HEK293T (cell line): Measurements from ENCODE around the gene FAM200B.

ENCODE experiments used
- CTCF ChIA-PET: fragments of 350-600 bp; formaldehyde crosslinking; extraction: SDS; loops from one replicate; lab custom pipeline; 2021; ENCODE audit warnings: antibody characterized with exemption, inconsistent platforms; lab: Yijun Ruan, JAX
- POLR2A ChIA-PET: fragments of 350-600 bp; formaldehyde crosslinking; extraction: SDS; loops from one replicate; lab custom pipeline; 2020; ENCODE audit warnings: antibody characterized with exemption, inconsistent platforms; lab: Yijun Ruan, JAX
- DNase-seq: peaks from one replicate; pipeline ENCODE4 v3.0.0; 2012; ENCODE audit warnings: mixed read lengths; ENCODE audit errors: extremely low spot score
- ARNT ChIP-seq: fragments of 450-650 bp; IDR thresholded peaks from 2 replicates; pipeline ENCODE4 v1.6.1; 2017; ENCODE audit warnings: mild to moderate bottlenecking
- BHLHE40 ChIP-seq: fragments of 450-650 bp; IDR thresholded peaks from 2 replicates; pipeline ENCODE4 v1.6.1; 2016; ENCODE audit warnings: mild to moderate bottlenecking, moderate library complexity, borderline replicate concordance
- CTBP1 ChIP-seq: fragments of 450-650 bp; IDR thresholded peaks from 2 replicates; pipeline ENCODE4 v1.6.1; 2016; ENCODE audit warnings: borderline replicate concordance
- ELF4 ChIP-seq: fragments of 450-650 bp; IDR thresholded peaks from 2 replicates; pipeline ENCODE4 v1.6.1; 2017; ENCODE audit warnings: antibody characterized with exemption
- FOXA1 ChIP-seq: fragments of 450-650 bp; IDR thresholded peaks from 2 replicates; pipeline ENCODE4 v1.6.1; 2016; ENCODE audit warnings: mild to moderate bottlenecking
- FOXK2 ChIP-seq: fragments of 450-650 bp; IDR thresholded peaks from 2 replicates; pipeline ENCODE4 v1.6.1; 2016; ENCODE audit warnings: mild to moderate bottlenecking
- FOXM1 ChIP-seq: fragments of 450-650 bp; IDR thresholded peaks from 2 replicates; pipeline ENCODE4 v1.6.1; 2017; ENCODE audit warnings: mild to moderate bottlenecking, borderline replicate concordance
- HDGF ChIP-seq: fragments of 450-650 bp; IDR thresholded peaks from 2 replicates; pipeline ENCODE4 v1.6.1; 2017; ENCODE audit warnings: antibody characterized with exemption, borderline replicate concordance
- L3MBTL2 ChIP-seq: fragments of 450-650 bp; conservative IDR thresholded peaks from 2 replicates; pipeline ENCODE4 v1.6.1; 2016; ENCODE audit warnings: mild to moderate bottlenecking
- LEF1 ChIP-seq: fragments of 450-650 bp; IDR thresholded peaks from 2 replicates; pipeline ENCODE4 v1.6.1; 2017; ENCODE audit warnings: mild to moderate bottlenecking, borderline replicate concordance
- NFRKB ChIP-seq: fragments of 450-650 bp; IDR thresholded peaks from 2 replicates; pipeline ENCODE4 v1.6.1; 2016; ENCODE audit warnings: mild to moderate bottlenecking, moderate library complexity
- SP1 ChIP-seq: fragments of 450-650 bp; IDR thresholded peaks from 2 replicates; pipeline ENCODE4 v1.6.1; 2017
- SUZ12 ChIP-seq: fragments of 450-650 bp; IDR thresholded peaks from 2 replicates; pipeline ENCODE4 v1.6.1; 2016; ENCODE audit warnings: mild to moderate bottlenecking
- TARDBP ChIP-seq: fragments of 450-650 bp; IDR thresholded peaks from 2 replicates; pipeline ENCODE4 v1.6.1; 2016
- ZNF384 ChIP-seq: fragments of 450-650 bp; IDR thresholded peaks from 2 replicates; pipeline ENCODE4 v1.6.1; 2016
- TF ChIP-seq, protein P1 (sequence below): fragments of 450-650 bp; IDR thresholded peaks from 2 replicates; pipeline ENCODE4 v1.6.1; 2016

Gene FAM200B

DNA sequence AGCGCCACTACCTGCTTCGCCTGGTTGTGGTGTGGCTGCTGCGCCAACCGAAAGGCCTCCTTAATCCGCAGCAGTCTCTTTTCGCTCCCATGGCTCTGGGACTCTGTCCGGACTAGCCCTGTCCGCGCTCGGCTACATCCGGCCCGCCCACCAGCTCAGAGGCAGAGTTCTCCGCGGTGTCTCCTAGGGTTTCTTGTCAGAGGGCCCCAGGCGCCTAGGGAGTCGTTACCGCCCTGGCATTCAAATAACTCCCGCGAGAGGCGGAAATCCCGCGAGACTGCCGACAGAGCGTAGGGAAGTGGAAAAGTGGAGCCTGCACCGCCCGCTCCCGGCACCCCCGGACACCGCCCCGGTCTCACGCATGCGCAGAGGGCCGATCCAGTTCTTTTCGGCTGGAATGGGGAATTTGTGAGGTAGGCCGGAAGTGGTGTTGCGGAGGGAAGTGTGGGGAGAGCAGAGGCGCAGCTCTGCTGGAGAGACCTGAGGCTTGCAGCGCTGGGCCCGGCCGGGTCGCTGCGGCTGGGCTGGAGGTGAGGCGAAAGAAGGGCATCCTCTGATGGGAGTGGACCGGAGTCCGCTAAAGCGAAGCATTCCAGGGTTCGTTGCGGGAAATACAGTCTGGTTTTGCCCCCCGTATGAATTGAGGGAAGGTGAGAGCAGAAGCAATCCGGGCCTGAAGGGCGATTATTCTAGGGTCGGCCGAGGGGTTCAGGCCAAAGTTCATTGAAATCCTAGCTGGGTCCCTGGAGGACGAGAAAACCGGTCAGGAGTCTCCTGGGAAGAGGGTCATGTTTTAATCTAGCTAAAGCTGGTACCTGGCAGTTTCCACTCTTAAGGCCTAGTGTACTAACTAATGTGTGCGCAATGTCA lies at the start of gene FAM200B:
Gene FAM200B (plus strand): TSS at position 456 of the 870 bp plus-strand sequence. CDS start 5,151 bp downstream, outside the sequence.
- CTCF ChIA-PET: no interaction called here
- peak; percentile 99 for DNase-seq
- TF ChIP-seq FOXM1 (peak; percentile 88; the same call in 1 of the 2 replicates), FOXK2 (no peak), HDGF (no peak), ELF4 (peak; percentile 83), LEF1 (no peak), BHLHE40 (no peak), TARDBP (no peak), SUZ12 (no peak), ARNT (no peak), SP1 (peak; percentile 88), CTBP1 (no peak), L3MBTL2 (no peak), ZNF384 (no peak), NFRKB (no peak), FOXA1 (no peak)
- TF ChIP-seq, protein P1, sequence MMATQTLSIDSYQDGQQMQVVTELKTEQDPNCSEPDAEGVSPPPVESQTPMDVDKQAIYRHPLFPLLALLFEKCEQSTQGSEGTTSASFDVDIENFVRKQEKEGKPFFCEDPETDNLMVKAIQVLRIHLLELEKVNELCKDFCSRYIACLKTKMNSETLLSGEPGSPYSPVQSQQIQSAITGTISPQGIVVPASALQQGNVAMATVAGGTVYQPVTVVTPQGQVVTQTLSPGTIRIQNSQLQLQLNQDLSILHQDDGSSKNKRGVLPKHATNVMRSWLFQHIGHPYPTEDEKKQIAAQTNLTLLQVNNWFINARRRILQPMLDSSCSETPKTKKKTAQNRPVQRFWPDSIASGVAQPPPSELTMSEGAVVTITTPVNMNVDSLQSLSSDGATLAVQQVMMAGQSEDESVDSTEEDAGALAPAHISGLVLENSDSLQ: peak; percentile 56
- POLR2A ChIA-PET: interaction anchor here (0.6 to 2.8 kb wide), 10 partner anchors 9 to 105 kb away, joined by 3 to 36 read pairs (median 3); partner anchors contain the start of gene FBXL5

- no peak for TF ChIP-seq TARDBP
- no peak for TF ChIP-seq ELF4
- TF ChIP-seq SUZ12: no peak
- TF ChIP-seq FOXK2: no peak
- TF ChIP-seq ARNT: no peak
- no peak for TF ChIP-seq FOXM1
- no peak for TF ChIP-seq FOXA1
- no peak for TF ChIP-seq NFRKB
- TF ChIP-seq, protein P1: no peak
- TF ChIP-seq CTBP1: no peak
- no peak for TF ChIP-seq BHLHE40
- TF ChIP-seq HDGF: no peak
- no peak for TF ChIP-seq ZNF384
- TF ChIP-seq L3MBTL2: no peak
- TF ChIP-seq LEF1: no peak
- no peak for TF ChIP-seq SP1
- POLR2A ChIA-PET: no interaction called here
- no peak for DNase-seq
- CTCF ChIA-PET: no interaction called here
Observed at GRCh38 chr4:15636818-15637217, 44.8 kb upstream of the FAM200B start.

- POLR2A ChIA-PET: no interaction called here
- CTCF ChIA-PET: no interaction called here
- no peak for DNase-seq
- TF ChIP-seq, protein P1: no peak
- no peak for TF ChIP-seq L3MBTL2
- TF ChIP-seq FOXK2: no peak
- TF ChIP-seq BHLHE40: no peak
- TF ChIP-seq ELF4: no peak
- TF ChIP-seq NFRKB: no peak
Observed at GRCh38 chr4:15638418-15638817, 43.2 kb upstream of the FAM200B start.

DNA sequence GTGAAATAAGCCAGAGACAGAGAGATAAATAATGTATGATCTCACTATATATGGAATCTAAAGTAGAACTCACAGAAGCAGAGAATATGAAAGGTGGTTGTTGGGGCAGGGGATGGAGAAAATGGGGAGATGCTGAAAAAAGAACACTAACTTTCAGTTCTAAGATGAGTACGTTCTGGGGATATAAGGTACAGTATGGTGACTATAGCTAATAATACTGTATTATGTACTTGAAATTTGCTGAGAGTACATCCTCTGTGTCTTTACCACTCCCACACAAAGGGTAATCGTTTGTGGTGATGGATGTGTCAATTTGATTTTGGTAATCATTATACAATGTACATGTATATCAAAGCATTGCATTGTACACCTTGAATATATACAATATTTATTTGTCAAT lies 33.0 kb upstream of the FAM200B start:
- no peak for DNase-seq
- CTCF ChIA-PET: no interaction called here

More for the DNA sequence above, 33.0 kb upstream of the FAM200B start:
- no peak for TF ChIP-seq FOXK2
- no peak for TF ChIP-seq NFRKB
- TF ChIP-seq SUZ12: no peak
- no peak for TF ChIP-seq FOXM1
- no peak for TF ChIP-seq L3MBTL2
- TF ChIP-seq TARDBP: no peak
- TF ChIP-seq, protein P1: no peak
- no peak for TF ChIP-seq SP1
- TF ChIP-seq HDGF: no peak
- TF ChIP-seq BHLHE40: no peak
- no peak for TF ChIP-seq FOXA1
- TF ChIP-seq ARNT: no peak
- no peak for TF ChIP-seq ELF4
- TF ChIP-seq CTBP1: no peak
- no peak for TF ChIP-seq LEF1
- no peak for TF ChIP-seq ZNF384
- POLR2A ChIA-PET: no interaction called here
